Fibroblast of peridontal ligament (primary cell): ENCODE results near the gene TMEM63C.
"Not testable (repeated sequence)": the region's sequence is repeated elsewhere in the genome, so short reads cannot be mapped to it uniquely, and the experiment has no call there.

Experiments
- DNase-seq: peaks from one replicate; pipeline ENCODE4 v3.0.0-alpha.2; 2010; ENCODE audit errors: extremely low read depth

TMEM63C gene

DNA sequence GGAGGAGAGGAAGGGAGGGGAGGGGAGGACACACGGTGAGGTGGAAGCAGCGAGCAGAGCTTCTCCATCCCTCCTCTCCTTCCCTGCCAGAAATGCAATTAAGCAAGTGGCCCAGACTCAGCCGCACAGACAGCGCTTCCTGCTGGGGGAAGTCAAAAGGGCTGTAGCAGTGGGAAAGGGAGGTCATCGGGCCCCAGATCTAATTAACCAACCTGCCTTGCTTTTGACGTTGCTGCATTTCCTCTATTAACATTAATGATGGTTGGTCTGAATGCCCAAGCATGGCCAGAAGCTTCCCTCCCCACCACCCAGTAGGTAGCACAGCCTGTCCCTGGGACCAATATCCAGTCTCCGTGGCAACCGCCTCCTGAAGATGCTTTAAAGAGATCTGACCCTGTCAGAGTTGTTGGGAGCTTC is 94.0 kb downstream of the TMEM63C start:
- DNase-seq, result no peak

- no peak for DNase-seq
Measured at GRCh38 chr14:77276295-77276935, 94.8 kb downstream of the TMEM63C start.

DNA sequence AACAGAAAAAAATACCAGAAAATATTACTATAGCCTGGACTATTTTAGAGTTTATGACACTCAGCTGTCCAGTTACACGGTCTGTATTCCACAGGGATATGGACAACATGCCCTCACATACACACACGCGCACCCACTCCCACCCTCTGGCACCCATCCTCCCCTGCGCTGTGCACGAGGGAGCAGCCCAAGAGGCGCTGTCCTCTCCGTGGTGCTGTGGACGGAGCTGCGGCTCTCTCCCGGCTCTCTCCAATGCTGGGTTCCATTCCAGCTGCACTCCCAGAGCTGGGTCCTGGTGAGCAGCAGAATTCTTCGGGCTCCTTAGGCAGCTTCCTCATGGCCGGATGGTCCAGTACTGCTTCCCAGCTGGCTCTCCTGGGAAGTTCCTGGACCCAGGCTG is 95.4 kb downstream of the TMEM63C start:
- DNase-seq, result no peak

- no peak for DNase-seq
Measured at GRCh38 chr14:77278461-77279230, 97.0 kb downstream of the TMEM63C start.

GRCh38 chr14:77279719-77280118 is 98.1 kb downstream of the TMEM63C start:
- no peak for DNase-seq

GRCh38 chr14:77280921-77281320 is 99.3 kb downstream of the TMEM63C start:
- not testable (repeated sequence) for DNase-seq

GRCh38 chr14:77281852-77282410 is 100.3 kb downstream of the TMEM63C start:
- no peak for DNase-seq

DNA sequence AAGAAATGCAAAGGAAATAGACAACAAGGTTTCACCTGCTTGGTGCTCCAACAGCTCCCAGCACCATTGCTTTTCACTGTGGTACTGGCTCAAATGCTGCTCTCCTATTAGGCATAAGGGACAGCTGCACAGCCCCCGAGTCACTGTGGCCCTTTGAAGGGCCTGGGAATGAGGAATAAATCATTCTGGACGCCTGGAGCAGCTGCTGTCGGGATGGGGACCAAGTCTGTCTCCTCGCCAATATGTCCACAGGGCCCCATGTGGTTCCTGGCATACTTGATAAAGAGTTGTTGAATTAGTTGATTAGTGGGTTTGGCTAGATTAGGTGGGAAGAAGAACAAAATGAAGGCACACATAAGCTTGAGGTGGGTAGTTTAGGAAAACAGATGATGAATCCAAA is 102.5 kb downstream of the TMEM63C start:
- no peak for DNase-seq

DNA sequence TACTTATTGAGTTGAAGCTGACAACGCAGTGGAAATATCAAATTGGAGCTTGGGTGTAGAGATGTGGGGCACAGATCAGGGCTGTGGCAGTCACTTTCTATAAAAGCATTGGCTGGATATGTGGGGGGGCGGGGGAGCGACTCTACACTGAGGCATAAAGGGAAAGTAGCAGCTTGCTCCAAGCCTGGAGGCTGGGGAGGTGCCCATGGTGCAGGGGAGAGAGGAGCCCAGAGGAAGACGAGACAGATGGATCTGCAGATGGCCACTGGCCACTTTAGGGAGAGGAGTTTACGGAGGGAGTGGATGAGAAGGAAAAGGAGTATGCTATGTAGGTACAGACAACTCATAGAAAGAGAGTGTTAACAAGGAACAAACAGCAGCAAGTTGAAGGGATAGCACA is 102.9 kb downstream of the TMEM63C start:
- DNase-seq, result no peak

GRCh38 chr14:77286576-77286975 is 105.0 kb downstream of the TMEM63C start:
- DNase-seq, result no peak

- DNase-seq, result no peak
Measured at GRCh38 chr14:77290705-77291104, 109.1 kb downstream of the TMEM63C start.

DNA sequence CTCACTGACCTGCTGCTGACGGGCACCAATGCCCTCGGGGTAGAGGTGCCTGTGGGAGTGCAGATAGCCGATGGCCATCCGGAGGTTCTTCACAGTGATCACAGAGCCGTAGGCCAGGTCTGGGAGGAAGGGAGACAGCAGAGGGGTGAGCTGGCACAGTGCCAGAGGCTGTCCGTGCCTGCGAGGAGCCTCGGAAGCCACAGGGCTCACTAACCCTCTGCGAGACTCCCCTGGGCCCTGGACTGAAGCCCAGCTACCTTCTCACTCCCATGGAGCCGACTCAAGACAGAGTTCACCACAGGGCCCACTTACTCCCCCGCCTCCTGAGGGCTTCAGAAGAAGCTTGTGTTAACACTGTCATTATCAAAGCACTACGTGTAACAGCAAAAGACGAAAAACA is 114.6 kb downstream of the TMEM63C start:
- DNase-seq, result no peak

DNA sequence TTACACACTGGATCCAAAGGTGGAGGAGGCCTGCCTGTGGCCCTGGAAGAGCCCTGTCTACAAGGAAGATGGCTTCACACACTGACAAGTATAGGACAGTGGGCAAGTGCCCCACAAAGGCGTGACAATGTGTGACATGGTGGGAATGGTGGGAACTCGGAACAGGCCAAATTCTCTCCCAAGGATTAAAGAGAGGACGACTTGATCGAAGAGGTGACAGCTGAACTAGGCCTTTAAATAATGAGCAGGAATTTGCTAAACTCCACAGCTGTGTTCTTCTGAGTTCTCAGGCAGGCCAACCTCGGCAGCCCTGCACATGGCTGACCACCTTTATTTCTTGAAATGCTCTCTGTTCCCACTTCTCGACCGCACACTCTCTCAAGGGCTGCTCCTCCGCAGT is 115.3 kb downstream of the TMEM63C start:
- no peak for DNase-seq

GRCh38 chr14:77299771-77300170 is 118.2 kb downstream of the TMEM63C start:
- DNase-seq, result no peak

DNA sequence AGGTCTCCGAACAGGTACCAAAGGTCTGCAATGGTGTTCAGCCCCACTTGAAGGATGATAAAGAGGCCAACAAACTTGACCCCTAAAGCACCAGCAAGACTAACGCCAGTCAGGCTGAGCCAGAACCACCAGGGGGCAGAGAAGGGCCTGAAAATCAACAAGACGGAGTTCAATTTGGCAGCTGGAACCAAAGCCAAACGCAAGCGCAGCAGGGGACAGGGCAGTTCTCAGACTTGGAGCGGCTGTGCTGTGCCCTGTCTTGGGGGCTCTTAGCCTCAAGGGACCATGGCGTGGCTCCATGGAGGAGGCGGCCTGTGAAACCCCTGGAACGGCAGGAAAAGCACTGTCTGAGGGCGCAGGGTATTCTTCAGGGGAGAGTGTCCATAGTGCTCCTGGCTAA is 119.5 kb downstream of the TMEM63C start:
- peak; percentile 91 for DNase-seq

DNA sequence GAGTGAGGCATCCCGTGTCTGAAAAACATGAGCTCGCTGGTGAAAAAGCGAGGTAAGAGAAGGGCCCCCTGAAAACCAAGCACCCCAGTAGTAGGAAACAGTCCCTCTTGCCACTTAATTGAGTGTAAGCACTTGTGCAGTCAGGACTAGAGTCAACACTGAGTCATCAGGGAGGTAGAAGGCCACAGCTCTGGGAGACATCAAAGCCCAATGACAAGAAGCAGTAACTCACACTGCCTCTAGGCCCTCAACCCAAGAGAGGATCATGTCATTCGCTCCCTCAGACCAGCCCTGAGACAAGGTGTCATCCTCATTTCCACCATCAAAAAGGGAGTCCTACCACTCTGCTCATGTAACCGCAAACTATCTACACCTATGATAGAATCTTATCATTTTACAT is 121.3 kb downstream of the TMEM63C start:
- DNase-seq, result no peak

DNA sequence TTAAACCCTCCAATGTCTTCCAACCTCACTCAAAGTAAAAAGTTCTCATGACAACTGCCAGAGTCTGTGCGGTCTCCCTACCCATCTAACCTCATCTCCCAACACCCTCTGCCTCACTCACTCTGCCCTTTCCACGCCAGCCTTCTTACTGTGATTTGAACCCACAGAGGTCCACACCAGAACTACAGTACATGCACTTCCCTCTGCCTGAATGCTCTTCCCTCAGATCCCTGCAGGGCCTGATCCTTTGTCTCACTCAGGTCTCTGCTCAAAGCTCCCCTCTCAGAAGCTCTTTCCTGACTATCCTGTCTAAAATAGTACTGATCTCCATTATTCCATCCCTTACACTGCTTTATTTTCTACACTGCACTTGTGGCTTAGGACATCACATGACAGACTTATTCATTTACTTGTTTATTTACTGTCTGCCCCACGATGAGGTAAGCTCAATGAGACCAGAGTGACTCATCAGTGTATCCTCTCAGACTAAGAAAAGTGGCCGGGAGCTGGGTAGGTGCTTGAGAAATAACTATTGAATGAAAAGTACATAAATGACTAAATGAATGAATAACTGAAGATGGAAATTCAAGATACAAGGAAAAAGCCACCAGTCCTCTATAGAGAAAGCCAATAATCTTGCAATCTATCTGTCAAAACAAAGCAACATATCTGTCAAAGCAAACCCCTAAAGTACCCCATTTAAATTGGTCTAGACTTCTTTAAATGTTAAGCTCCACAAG is 122.0 kb downstream of the TMEM63C start:
- DNase-seq, result peak; percentile 89

GRCh38 chr14:77305696-77306095 is 124.1 kb downstream of the TMEM63C start:
- no peak for DNase-seq

DNA sequence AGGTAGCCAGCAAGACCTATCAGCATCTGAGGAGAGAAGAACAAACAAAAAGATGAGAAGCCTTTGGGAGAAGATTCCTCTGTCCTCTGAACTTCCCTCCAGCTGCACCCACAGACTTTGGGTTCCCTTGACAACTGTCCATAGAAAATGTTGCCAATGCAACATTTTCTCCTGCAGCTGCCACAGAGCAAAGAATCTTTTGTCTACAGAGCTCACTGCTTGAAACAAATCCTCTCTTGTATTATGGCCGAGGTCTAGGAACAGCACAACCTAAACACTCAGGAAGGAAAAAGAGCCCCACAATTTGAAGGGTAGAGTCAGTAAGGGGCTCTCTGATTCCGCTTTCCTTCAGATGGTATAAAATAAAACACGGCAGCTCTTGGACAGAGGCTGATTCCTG is 124.8 kb downstream of the TMEM63C start:
- DNase-seq, result no peak

GRCh38 chr14:77306851-77307496 is 125.4 kb downstream of the TMEM63C start:
- DNase-seq, result peak; percentile 50
